ENCODE measurements around the gene CDH23. TPM values are rescaled to one million over a fixed set of nuclear protein-coding genes. Genes with fewer than 3 reads are reported as not detected.
A peak's percentile ranks its signal among the peaks of the same experiment; 100 is the strongest.

Gene CDH23
- total and polyA plus RNA-seq, 8 donors = 3.4 to 64.6 (median 9.9) TPM

DNA sequence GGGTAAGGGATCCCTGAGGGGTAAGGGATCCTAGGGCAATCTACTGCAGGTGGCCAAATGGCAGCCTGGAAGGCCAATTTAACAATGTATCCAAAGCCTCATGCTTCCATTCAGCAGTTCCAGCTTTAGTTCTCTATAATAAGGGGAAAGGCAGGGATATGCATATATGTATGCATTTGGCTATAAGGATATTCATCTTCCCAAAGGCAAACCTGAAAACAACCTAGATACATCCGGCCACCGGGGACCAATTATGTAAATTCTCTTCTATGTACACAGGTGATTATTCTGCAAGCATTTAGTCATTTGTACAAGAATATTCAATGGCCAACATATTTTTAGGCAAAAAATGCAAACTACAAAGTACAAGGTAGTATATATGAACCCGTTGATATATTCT lies 427.6 kb downstream of the CDH23 start:
- peaks cover 21 to 98% (median 58%) of the 10 kb centered on the region in 3 donors for H3K36me3 ChIP-seq
- intact Hi-C loops (cut with DNase I) = no loop called here
- no peaks in the 10 kb centered on the region for H3K9me3 ChIP-seq
- 88 to 91% methylated on average over 3 of the region's 3 CpGs for WGBS, 2 donors
- no peaks in the 10 kb centered on the region for H3K27me3 ChIP-seq
- no peak overlapping the region for H3K27ac ChIP-seq
- H3K4me1 ChIP-seq = no peaks in the 10 kb centered on the region
- no peak overlapping the region for H3K4me3 ChIP-seq
- TF ChIP-seq CTCF (IDR thresholded peaks at IDR 0.05) = no peak
- FAIRE-seq (no peak), DNase-seq (no peak), ATAC-seq (no peak)

DNA sequence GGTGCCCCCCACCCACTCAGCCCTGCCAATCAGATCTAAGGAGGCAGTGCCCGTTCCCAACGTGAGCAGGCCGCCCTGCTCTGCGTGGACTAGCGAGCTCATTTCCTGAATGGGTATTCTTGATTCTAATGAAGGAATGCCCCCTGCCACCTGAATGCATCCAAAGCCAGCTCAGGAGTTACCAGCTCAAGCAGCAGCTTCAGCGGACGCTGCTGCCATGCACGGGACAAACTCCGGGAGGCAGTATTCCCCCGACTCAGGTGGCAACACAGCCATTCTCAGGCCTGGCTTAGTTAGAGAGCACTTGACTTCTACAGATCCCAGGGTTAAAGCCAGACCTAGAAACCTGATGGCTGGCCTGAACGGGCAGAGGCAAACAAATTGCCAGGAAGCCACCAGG lies 428.5 kb downstream of the CDH23 start:
- no peak for ATAC-seq
- H3K27ac ChIP-seq = no peak overlapping the region
- WGBS, 2 donors = 83 to 85% methylated on average over 11 of the region's 11 CpGs
- no peaks in the 10 kb centered on the region for H3K9me3 ChIP-seq
- intact Hi-C loops (cut with DNase I) = no loop called here
- no peak for DNase-seq
- H3K27me3 ChIP-seq = no peaks in the 10 kb centered on the region
- H3K36me3 ChIP-seq = peaks cover 13 to 98% (median 56%) of the 10 kb centered on the region in 3 donors
- no peaks in the 10 kb centered on the region for H3K4me1 ChIP-seq
- TF ChIP-seq CTCF (IDR thresholded peaks at IDR 0.05) = no peak
- H3K4me3 ChIP-seq = no peak overlapping the region
- FAIRE-seq = no peak

GRCh38 chr10:71827852-71828251 lies 431.1 kb downstream of the CDH23 start:
- Histone ChIP-seq H3K4me3 (no peak overlapping the region), H3K36me3 (peaks cover 13 to 96% (median 51%) of the 10 kb centered on the region in 3 donors), H3K4me1 (no peaks in the 10 kb centered on the region), H3K9me3 (no peaks in the 10 kb centered on the region), H3K27ac (no peak overlapping the region), H3K27me3 (no peaks in the 10 kb centered on the region)
- DNase-seq (no peak), ATAC-seq (no peak), FAIRE-seq (no peak)
- no peak for TF ChIP-seq CTCF (IDR thresholded peaks at IDR 0.05)
- intact Hi-C loops (cut with DNase I) = no loop called here
- 69 to 74% methylated on average over 6 of the region's 6 CpGs for WGBS, 2 donors

DNA sequence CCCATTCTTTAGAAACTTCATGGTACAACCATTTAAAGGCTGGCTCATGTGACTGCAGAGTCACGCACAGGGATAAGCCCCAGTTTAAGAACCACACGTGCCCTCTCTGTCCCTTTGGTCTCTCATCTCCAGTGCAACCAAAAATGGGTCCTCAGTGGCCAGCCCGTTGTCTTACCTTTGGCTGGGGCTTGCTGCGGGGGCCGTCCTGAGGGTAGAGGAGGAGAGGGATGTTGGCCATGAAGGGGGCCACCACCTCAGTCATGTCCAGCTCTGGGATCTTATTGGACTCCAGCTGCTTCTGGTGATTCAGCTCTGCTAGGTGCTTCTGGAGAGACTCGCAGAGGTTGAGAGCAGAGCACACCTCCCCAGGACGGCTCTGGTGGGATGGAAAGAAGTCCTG lies 432.0 kb downstream of the CDH23 start:
- WGBS, 2 donors = 92 to 93% methylated on average over 7 of the region's 7 CpGs
- no peak for FAIRE-seq
- no peak overlapping the region for H3K27ac ChIP-seq
- H3K4me3 ChIP-seq = no peak overlapping the region
- intact Hi-C loops (cut with DNase I) = no loop called here
- no peak for TF ChIP-seq CTCF (IDR thresholded peaks at IDR 0.05)
- no peaks in the 10 kb centered on the region for H3K9me3 ChIP-seq
- DNase-seq = no peak
- H3K27me3 ChIP-seq = no peaks in the 10 kb centered on the region
- ATAC-seq = no peak
- no peaks in the 10 kb centered on the region for H3K4me1 ChIP-seq
- peaks cover 13 to 87% (median 51%) of the 10 kb centered on the region in 3 donors for H3K36me3 ChIP-seq

DNA sequence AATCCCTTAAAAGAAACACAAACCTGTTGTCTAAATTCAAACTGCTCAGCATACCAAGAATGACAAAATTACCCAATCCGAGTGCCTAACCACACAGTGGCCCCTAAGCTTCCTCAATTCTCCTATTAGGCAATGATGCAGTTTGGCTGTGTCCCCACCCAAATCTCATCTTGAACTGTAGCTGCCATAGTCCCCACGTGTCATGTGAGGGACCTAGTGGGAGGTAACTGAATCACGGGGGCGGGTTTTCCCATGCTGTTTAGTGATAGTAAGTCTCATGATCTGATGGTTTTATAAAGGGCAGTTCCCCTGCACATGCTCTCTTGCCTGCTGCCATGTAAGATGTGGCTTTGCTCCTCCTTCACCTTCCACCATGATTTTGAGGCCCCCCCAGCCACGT lies 432.5 kb downstream of the CDH23 start:
- no peak overlapping the region for H3K4me3 ChIP-seq
- H3K36me3 ChIP-seq = peaks cover 13 to 82% (median 49%) of the 10 kb centered on the region in 3 donors
- H3K9me3 ChIP-seq = no peaks in the 10 kb centered on the region
- no peaks in the 10 kb centered on the region for H3K4me1 ChIP-seq
- no peaks in the 10 kb centered on the region for H3K27me3 ChIP-seq
- no peak for TF ChIP-seq CTCF (IDR thresholded peaks at IDR 0.05)
- FAIRE-seq (no peak), DNase-seq (peak in 1 of 6 donors; percentile 49), ATAC-seq (peak in 2 of 4 donors; percentile 63 to 72)
- intact Hi-C loops (cut with DNase I) = no loop called here
- 81 to 87% methylated on average over 5 of the region's 5 CpGs for WGBS, 2 donors
- H3K27ac ChIP-seq = no peak overlapping the region
